ENCODE data around the gene SUGP1. TPM values are rescaled to one million over a fixed set of nuclear protein-coding genes. Genes with fewer than 3 reads are reported as not detected.

The SUGP1 gene
- total and polyA plus RNA-seq, 2 experiments from 2014 or later = 13.1 to 43.7 TPM

GRCh38 chr19:19259741-19260140 is 60.6 kb downstream of the SUGP1 start:
- no peaks in the 10 kb centered on the region for H3K4me1 ChIP-seq (ENCODE audit: insufficient read depth)
- H3K4me3 ChIP-seq = no peak overlapping the region
- WGBS (ENCODE audit: low lambda C conversion rate, missing lambda C conversion rate) = 75% methylated on average over 2 of the region's 2 CpGs
- no peak overlapping the region for H3K27ac ChIP-seq
- DNase-seq (ENCODE audit: low spot score) = no peak
- no peaks in the 10 kb centered on the region for H3K79me2 ChIP-seq
- no peaks in the 10 kb centered on the region for H4K20me1 ChIP-seq (ENCODE audit: insufficient read depth, poor library complexity, severe bottlenecking)
- no peak overlapping the region for H3K4me2 ChIP-seq
- TF ChIP-seq CTCF (IDR thresholded peaks at IDR 0.05; ENCODE audit: poor library complexity) (no peak), EZH2phosphoT487 (IDR thresholded peaks at IDR 0.05; ENCODE audit: low read depth, severe bottlenecking, unreplicated experiment) (no peak), EZH2 (IDR thresholded peaks at IDR 0.05; ENCODE audit: borderline replicate concordance) (no peak)
- no peak overlapping the region for H2AFZ ChIP-seq
- H3K36me3 ChIP-seq (replicated peaks; ENCODE audit: insufficient read depth, low read depth) = no peaks in the 10 kb centered on the region
- no peaks in the 10 kb centered on the region for H3K9me2 ChIP-seq (replicated peaks; ENCODE audit: insufficient read depth)
- H3K9me3 ChIP-seq (ENCODE audit: low read depth) = no peaks in the 10 kb centered on the region
- peaks cover 40% of the 10 kb centered on the region for H3K27me3 ChIP-seq

GRCh38 chr19:19258589-19259338 is 61.5 kb downstream of the SUGP1 start:
- Histone ChIP-seq H3K36me3 (replicated peaks; ENCODE audit: insufficient read depth, low read depth) (no peaks in the 10 kb centered on the region), H3K4me3 (no peak overlapping the region), H3K4me1 (ENCODE audit: insufficient read depth) (no peaks in the 10 kb centered on the region), H3K4me2 (no peak overlapping the region), H2AFZ (no peak overlapping the region), H3K9me2 (replicated peaks; ENCODE audit: insufficient read depth) (no peaks in the 10 kb centered on the region), H3K27ac (no peak overlapping the region), H4K20me1 (ENCODE audit: insufficient read depth, poor library complexity, severe bottlenecking) (no peaks in the 10 kb centered on the region), H3K9me3 (ENCODE audit: low read depth) (no peaks in the 10 kb centered on the region), H3K27me3 (peaks cover 39% of the 10 kb centered on the region), H3K79me2 (no peaks in the 10 kb centered on the region)
- 95% methylated on average over 30 of the region's 41 CpGs for WGBS (ENCODE audit: low lambda C conversion rate, missing lambda C conversion rate)
- DNase-seq (ENCODE audit: low spot score) = no peak
- no peak for TF ChIP-seq EZH2 (IDR thresholded peaks at IDR 0.05; ENCODE audit: borderline replicate concordance)
- TF ChIP-seq EZH2phosphoT487 (IDR thresholded peaks at IDR 0.05; ENCODE audit: low read depth, severe bottlenecking, unreplicated experiment) = no peak
- TF ChIP-seq CTCF (IDR thresholded peaks at IDR 0.05; ENCODE audit: poor library complexity) = no peak

- peaks cover 33% of the 10 kb centered on the region for H3K27me3 ChIP-seq
- no peaks in the 10 kb centered on the region for H3K9me2 ChIP-seq (replicated peaks; ENCODE audit: insufficient read depth)
- DNase-seq (ENCODE audit: low spot score) = no peak
- TF ChIP-seq CTCF (IDR thresholded peaks at IDR 0.05; ENCODE audit: poor library complexity) (no peak), EZH2phosphoT487 (IDR thresholded peaks at IDR 0.05; ENCODE audit: low read depth, severe bottlenecking, unreplicated experiment) (no peak), EZH2 (IDR thresholded peaks at IDR 0.05; ENCODE audit: borderline replicate concordance) (no peak)
- H3K4me2 ChIP-seq = no peak overlapping the region
- 97% methylated on average over 48 of the region's 72 CpGs for WGBS (ENCODE audit: low lambda C conversion rate, missing lambda C conversion rate)
- H3K9me3 ChIP-seq (ENCODE audit: low read depth) = no peaks in the 10 kb centered on the region
- no peak overlapping the region for H3K4me3 ChIP-seq
- no peaks in the 10 kb centered on the region for H3K36me3 ChIP-seq (replicated peaks; ENCODE audit: insufficient read depth, low read depth)
- no peak overlapping the region for H2AFZ ChIP-seq
- no peaks in the 10 kb centered on the region for H3K79me2 ChIP-seq
- no peaks in the 10 kb centered on the region for H3K4me1 ChIP-seq (ENCODE audit: insufficient read depth)
- no peak overlapping the region for H3K27ac ChIP-seq
- no peaks in the 10 kb centered on the region for H4K20me1 ChIP-seq (ENCODE audit: insufficient read depth, poor library complexity, severe bottlenecking)
Observed at GRCh38 chr19:19257836-19258588, 62.3 kb downstream of the SUGP1 start.
